Neural crest cell (in vitro differentiated cells): ENCODE measurements around the gene PNP. TPM values are rescaled to one million over a fixed set of nuclear protein-coding genes. Genes with fewer than 3 reads are reported as not detected.
"Not testable (repeated sequence)": the region's sequence is repeated elsewhere in the genome, so short reads cannot be mapped to it uniquely, and the experiment has no call there.

Experiments
- DNase-seq: peaks from one replicate; pipeline ENCODE4 v3.0.0; 2021; ENCODE audit warnings: low read depth, mixed read lengths, low spot score
- H3K27ac Mint-ChIP-seq: one replicate; pipeline ENCODE4 v1.8.0; 2021; ENCODE audit warnings: mild to moderate bottlenecking, mixed read lengths; ENCODE audit not compliant: unreplicated experiment
- H3K27me3 Mint-ChIP-seq: 2 replicates; pipeline ENCODE4 v1.8.0; 2021; ENCODE audit warnings: low read depth, mild to moderate bottlenecking, mixed read lengths
- H3K36me3 Mint-ChIP-seq: 2 replicates; pipeline ENCODE4 v1.8.0; 2021; ENCODE audit warnings: low read depth, mild to moderate bottlenecking, mixed read lengths
- H3K4me1 Mint-ChIP-seq: 2 replicates; pipeline ENCODE4 v1.8.0; 2021; ENCODE audit warnings: mixed read lengths
- H3K4me3 Mint-ChIP-seq: one replicate; pipeline ENCODE4 v1.8.0; 2021; ENCODE audit warnings: mild to moderate bottlenecking, mixed read lengths
- H3K9me3 Mint-ChIP-seq: 2 replicates; pipeline ENCODE4 v1.8.0; 2021; ENCODE audit warnings: mixed read lengths
- total RNA-seq: library from RNA; stranded (reverse); gene quantifications from 2 replicates; pipeline ENCODE4 v1.2.1, GENCODE V29; 2021
- TF ChIP-seq, protein P1 (sequence below): fragments of 200-600 bp; sonication (generic); conservative IDR thresholded peaks from 2 replicates; pipeline ENCODE4 v1.5.0; 2021; ENCODE audit warnings: antibody characterized with exemption, mild to moderate bottlenecking

Gene PNP
- total RNA-seq, 1 donor from 2014 or later, result 35.1 TPM

DNA sequence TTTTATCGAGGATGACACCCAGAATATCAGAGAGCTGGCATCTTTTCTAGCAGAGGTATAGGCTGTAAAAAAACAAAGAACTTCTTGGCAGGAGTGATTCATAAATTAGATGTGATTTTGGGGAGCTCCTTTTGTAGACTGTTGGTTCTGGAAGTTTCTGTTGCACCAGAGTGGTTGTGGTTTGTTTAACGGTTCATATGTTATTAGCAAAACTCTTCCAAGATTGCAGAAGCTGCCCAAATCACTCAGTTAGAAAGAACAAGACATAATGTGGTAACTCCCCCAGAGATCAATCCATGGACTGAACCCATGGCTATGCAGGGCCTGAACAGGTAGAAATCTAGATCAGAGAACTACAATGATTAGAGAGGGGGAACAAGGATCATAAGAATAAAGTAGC lies 29.4 kb downstream of the PNP start:
- Mint-ChIP-seq H3K9me3 (peaks cover 2% of the 10 kb centered on the region), H3K27ac (no peak overlapping the region), H3K36me3 (no peaks in the 10 kb centered on the region), H3K4me3 (no peak overlapping the region), H3K4me1 (no peaks in the 10 kb centered on the region), H3K27me3 (peaks cover 13% of the 10 kb centered on the region)
- DNase-seq, result no peak
- TF ChIP-seq, protein P1, sequence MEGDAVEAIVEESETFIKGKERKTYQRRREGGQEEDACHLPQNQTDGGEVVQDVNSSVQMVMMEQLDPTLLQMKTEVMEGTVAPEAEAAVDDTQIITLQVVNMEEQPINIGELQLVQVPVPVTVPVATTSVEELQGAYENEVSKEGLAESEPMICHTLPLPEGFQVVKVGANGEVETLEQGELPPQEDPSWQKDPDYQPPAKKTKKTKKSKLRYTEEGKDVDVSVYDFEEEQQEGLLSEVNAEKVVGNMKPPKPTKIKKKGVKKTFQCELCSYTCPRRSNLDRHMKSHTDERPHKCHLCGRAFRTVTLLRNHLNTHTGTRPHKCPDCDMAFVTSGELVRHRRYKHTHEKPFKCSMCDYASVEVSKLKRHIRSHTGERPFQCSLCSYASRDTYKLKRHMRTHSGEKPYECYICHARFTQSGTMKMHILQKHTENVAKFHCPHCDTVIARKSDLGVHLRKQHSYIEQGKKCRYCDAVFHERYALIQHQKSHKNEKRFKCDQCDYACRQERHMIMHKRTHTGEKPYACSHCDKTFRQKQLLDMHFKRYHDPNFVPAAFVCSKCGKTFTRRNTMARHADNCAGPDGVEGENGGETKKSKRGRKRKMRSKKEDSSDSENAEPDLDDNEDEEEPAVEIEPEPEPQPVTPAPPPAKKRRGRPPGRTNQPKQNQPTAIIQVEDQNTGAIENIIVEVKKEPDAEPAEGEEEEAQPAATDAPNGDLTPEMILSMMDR, result no peak

DNA sequence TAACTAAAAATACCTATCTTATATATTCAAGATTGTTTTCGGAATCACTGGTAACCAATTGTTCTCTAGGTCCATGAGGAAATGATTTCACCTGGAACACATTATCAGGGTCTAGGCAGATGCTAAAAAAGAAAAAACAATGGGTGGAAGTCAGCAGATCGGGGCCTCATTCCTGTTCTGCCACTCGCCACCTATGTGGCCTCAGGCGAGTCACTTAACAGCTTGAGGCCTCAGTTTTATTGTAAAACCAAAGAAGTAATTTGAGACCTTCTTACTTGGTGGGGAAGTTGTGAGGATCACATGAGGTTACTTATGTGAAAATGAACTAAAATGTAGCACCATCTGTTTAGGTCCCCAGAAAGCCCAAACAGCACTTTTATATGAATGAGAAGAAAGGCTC lies 29.9 kb downstream of the PNP start:
- Mint-ChIP-seq H3K4me1 (no peaks in the 10 kb centered on the region), H3K9me3 (peaks cover 4% of the 10 kb centered on the region), H3K36me3 (no peaks in the 10 kb centered on the region), H3K27me3 (peaks cover 10% of the 10 kb centered on the region), H3K4me3 (no peak overlapping the region), H3K27ac (no peak overlapping the region)
- DNase-seq, result no peak
- TF ChIP-seq, protein P1, result no peak

DNA sequence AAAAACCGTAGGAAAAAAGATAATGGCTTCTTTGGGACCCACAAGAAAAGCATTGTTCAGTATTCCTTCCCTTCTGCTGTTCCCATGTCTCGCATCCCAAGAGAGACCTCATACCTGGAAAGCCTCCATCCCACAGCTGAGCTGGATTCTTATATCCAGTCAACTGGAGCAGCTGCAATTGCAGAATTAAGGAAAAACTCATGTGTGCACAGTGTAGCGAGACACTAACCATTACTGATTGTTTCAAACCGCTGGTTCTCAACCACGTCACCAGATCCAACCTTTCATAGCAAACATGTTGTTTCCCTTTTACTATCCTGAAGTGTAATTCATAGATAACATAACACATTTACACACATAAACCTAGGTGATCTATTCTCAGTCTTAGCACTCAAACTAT lies 30.7 kb downstream of the PNP start:
- TF ChIP-seq, protein P1, result no peak
- Mint-ChIP-seq H3K27ac (no peak overlapping the region), H3K27me3 (peaks cover 8% of the 10 kb centered on the region), H3K4me1 (no peaks in the 10 kb centered on the region), H3K9me3 (peaks cover 4% of the 10 kb centered on the region), H3K36me3 (no peaks in the 10 kb centered on the region), H3K4me3 (no peak overlapping the region)
- no peak for DNase-seq

DNA sequence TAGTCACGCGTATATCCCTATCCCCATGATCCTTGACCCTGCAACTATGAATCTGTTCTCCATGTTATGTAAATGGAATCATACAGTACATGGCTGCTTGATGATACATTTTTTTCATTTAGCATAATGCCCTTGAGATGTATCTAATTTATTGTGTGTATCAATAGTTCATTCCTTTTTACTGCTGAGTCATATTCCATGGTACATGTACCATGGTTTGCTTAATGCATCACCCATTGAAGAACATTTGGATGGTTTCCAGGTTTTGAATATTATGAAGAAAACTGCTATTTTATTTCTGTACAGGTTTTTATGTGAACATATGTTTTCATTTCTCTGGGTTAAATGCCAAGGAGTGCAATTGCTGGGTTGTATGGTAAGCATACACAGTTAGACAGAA lies 32.1 kb downstream of the PNP start:
- Mint-ChIP-seq H3K4me1 (no peaks in the 10 kb centered on the region), H3K36me3 (no peaks in the 10 kb centered on the region), H3K4me3 (no peak overlapping the region), H3K27ac (no peak overlapping the region), H3K27me3 (no peaks in the 10 kb centered on the region), H3K9me3 (peaks cover 4% of the 10 kb centered on the region)
- DNase-seq, result no peak
- TF ChIP-seq, protein P1, result no peak

DNA sequence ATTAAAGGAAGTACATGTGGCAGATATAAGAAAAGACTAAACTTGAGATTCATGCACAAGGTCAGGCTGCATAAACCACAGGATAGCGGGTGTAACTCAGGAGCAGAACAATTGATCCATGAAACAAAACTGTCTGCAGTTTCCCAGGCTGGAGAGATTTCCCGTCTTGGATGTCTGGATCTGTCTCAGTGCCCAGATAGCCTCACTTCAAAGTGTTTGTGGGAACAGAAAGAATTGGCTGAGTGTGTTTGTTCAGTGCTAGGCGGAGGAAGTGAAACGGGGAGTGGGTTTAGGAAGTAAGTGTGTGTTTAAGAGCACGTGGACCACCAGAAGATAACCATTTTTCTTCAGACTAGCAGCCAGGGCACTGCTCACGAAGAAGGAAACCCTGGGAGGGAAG lies 34.7 kb downstream of the PNP start:
- Mint-ChIP-seq H3K4me1 (no peaks in the 10 kb centered on the region), H3K9me3 (peaks cover 4% of the 10 kb centered on the region), H3K4me3 (no peak overlapping the region), H3K27me3 (no peaks in the 10 kb centered on the region), H3K27ac (no peak overlapping the region), H3K36me3 (no peaks in the 10 kb centered on the region)
- no peak for DNase-seq
- TF ChIP-seq, protein P1, result no peak

DNA sequence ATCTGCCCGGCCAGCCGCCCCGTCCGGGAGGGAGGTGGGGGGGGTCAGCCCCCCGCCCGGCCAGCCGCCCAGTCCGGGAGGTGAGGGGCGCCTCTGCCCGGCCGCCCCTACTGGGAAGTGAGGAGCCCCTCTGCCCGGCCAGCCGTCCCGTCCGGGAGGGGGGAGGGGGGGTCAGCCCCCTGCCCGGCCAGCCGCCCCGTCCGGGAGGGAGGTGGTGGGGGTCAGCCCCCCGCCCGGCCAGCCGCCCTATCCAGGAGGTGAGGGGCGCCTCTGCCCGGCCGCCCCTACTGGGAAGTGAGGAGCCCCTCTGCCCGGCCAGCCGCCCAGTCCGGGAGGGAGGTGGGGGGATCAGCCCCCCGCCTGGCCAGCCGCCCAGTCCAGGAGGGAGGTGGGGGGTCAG lies 37.1 kb downstream of the PNP start:
- H3K27me3 Mint-ChIP-seq, H3K27ac Mint-ChIP-seq, H3K4me1 Mint-ChIP-seq, H3K36me3 Mint-ChIP-seq, H3K9me3 Mint-ChIP-seq, DNase-seq, H3K4me3 Mint-ChIP-seq: not testable (repeated sequence)

DNA sequence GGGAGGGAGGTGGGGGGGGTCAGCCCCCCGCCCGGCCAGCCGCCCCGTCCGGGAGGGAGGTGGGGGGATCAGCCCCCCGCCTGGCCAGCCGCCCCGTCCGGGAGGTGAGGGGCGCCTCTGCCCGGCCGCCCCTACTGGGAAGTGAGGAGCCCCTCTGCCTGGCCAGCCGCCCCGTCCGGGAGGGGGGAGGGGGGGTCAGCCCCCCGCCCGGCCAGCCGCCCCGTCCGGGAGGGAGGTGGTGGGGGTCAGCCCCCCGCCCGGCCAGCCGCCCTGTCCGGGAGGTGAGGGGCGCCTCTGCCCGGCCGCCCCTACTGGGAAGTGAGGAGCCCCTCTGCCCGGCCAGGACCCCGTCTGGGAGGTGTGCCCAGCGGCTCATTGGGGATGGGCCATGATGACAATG lies 37.5 kb downstream of the PNP start:
- not testable (repeated sequence) for DNase-seq, H3K36me3 Mint-ChIP-seq, H3K27ac Mint-ChIP-seq, H3K4me3 Mint-ChIP-seq, H3K4me1 Mint-ChIP-seq, H3K9me3 Mint-ChIP-seq
- peaks cover 11% of the 10 kb centered on the region for H3K27me3 Mint-ChIP-seq

DNA sequence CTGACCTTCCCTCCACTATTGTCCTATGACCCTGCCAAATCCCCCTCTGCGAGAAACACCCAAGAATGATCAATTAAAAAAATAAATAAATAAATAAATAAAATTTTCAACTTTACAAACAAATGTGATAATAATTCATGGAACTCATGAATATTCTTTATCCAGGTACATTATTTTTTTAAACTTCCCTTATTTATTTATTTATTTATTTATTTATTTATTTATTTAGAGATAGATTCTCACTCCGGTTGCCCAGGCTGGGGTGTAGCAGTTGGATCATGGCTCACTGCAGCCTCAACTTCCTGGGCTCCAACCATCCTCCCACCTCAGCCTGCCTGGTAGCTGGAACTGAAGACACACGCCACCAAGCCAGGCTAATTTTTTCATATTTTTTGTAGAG lies 38.3 kb downstream of the PNP start:
- not testable (repeated sequence) for H3K36me3 Mint-ChIP-seq, H3K4me3 Mint-ChIP-seq, H3K27ac Mint-ChIP-seq, H3K9me3 Mint-ChIP-seq, DNase-seq, H3K4me1 Mint-ChIP-seq
- H3K27me3 Mint-ChIP-seq, result peaks cover 17% of the 10 kb centered on the region
